Measurements from ENCODE around the gene FAM13A.

DNA sequence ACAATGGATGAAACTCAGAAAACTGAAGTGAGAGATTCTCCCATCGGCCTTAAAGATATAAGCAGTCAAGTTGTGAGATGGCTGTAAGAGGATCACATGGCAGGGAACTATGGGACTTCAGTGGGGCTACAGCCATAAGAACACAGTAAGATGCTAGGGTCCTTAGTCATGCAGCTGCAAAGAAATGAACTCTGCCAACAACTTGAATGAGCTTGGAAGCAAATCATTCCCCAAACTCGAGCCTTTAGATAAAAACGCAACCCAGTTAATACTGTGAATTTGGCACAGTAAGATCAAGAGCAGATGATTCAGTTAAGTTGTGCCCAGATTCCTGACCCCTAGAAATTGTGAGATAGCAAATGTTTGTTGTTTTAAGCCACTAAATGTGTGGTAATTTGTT, 117.3 kb downstream of the FAM13A start:
- TF ChIP-seq, protein P1, sequence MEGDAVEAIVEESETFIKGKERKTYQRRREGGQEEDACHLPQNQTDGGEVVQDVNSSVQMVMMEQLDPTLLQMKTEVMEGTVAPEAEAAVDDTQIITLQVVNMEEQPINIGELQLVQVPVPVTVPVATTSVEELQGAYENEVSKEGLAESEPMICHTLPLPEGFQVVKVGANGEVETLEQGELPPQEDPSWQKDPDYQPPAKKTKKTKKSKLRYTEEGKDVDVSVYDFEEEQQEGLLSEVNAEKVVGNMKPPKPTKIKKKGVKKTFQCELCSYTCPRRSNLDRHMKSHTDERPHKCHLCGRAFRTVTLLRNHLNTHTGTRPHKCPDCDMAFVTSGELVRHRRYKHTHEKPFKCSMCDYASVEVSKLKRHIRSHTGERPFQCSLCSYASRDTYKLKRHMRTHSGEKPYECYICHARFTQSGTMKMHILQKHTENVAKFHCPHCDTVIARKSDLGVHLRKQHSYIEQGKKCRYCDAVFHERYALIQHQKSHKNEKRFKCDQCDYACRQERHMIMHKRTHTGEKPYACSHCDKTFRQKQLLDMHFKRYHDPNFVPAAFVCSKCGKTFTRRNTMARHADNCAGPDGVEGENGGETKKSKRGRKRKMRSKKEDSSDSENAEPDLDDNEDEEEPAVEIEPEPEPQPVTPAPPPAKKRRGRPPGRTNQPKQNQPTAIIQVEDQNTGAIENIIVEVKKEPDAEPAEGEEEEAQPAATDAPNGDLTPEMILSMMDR (IDR thresholded peaks at IDR 0.05; ENCODE audit: extremely low read depth in 1 of 2, insufficient read depth in 1 of 2, low read depth in 1 of 2, low read length in 2 of 2), result no peak
- TF ChIP-seq, protein P2, sequence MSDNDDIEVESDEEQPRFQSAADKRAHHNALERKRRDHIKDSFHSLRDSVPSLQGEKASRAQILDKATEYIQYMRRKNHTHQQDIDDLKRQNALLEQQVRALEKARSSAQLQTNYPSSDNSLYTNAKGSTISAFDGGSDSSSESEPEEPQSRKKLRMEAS (IDR thresholded peaks at IDR 0.05; ENCODE audit: insufficient read depth, insufficient read length), result no peak
- TF ChIP-seq EZH2 (IDR thresholded peaks at IDR 0.05; ENCODE audit: borderline replicate concordance, low read depth, low read length, severe bottlenecking), result no peak
- TF ChIP-seq POLR2A (IDR thresholded peaks at IDR 0.05; ENCODE audit: low read depth, low read length), result no peak
